Right lung (tissue), 10 donors: ENCODE results near the gene DGKI. TPM values are rescaled to one million over a fixed set of nuclear protein-coding genes. Genes with fewer than 3 reads are reported as not detected.

Experiments
- DNase-seq, 2 donors: peaks; one replicate each; pipeline ENCODE4 v3.0.0-alpha.2; 2013
- long read RNA-seq, 8 donors: transcript quantifications; one replicate each; lab custom pipeline, GENCODE V29; 2026
- polyA plus RNA-seq, 5 donors: library from polyadenylated mRNA; unstranded; fragments of 120-200 nt; gene quantifications; one replicate each; pipeline versions ENCODE4 v1.2.1 to v1.2.3, GENCODE V29; 2013; ENCODE audit warnings: inconsistent platforms in 1 of 5, low replicate concordance in 1 of 5; ENCODE audit not compliant: insufficient read length in 5 of 5, insufficient read depth in 1 of 5

Gene DGKI
- polyA plus RNA-seq = under 1 TPM; 0.36 to 0.91 (median 0.61) TPM
- long read RNA-seq, donor 1, partial matches to known transcripts = 1,794 of 1,806 reads
- long read RNA-seq, donor 1, other reads (novel, unspliced or antisense) = 12 of 1,806 reads
- long read RNA-seq, donor 2, partial matches to known transcripts = 640 of 645 reads
- long read RNA-seq, donor 2, other reads (novel, unspliced or antisense) = 5 of 645 reads
- long read RNA-seq, donor 3, partial matches to known transcripts = 1,057 of 1,057 reads
- long read RNA-seq, donor 3, other reads (novel, unspliced or antisense) = 0 of 1,057 reads
- long read RNA-seq, donor 4, partial matches to known transcripts = 917 of 922 reads
- long read RNA-seq, donor 4, other reads (novel, unspliced or antisense) = 5 of 922 reads
- long read RNA-seq, donor 5, partial matches to known transcripts = 1,693 of 1,704 reads
- long read RNA-seq, donor 5, other reads (novel, unspliced or antisense) = 11 of 1,704 reads
- long read RNA-seq, donor 6, partial matches to known transcripts = 1,134 of 1,143 reads
- long read RNA-seq, donor 6, other reads (novel, unspliced or antisense) = 9 of 1,143 reads
- long read RNA-seq, donor 7, partial matches to known transcripts = 862 of 862 reads
- long read RNA-seq, donor 7, other reads (novel, unspliced or antisense) = 0 of 862 reads
- long read RNA-seq, donor 8 = 0 reads

DNA sequence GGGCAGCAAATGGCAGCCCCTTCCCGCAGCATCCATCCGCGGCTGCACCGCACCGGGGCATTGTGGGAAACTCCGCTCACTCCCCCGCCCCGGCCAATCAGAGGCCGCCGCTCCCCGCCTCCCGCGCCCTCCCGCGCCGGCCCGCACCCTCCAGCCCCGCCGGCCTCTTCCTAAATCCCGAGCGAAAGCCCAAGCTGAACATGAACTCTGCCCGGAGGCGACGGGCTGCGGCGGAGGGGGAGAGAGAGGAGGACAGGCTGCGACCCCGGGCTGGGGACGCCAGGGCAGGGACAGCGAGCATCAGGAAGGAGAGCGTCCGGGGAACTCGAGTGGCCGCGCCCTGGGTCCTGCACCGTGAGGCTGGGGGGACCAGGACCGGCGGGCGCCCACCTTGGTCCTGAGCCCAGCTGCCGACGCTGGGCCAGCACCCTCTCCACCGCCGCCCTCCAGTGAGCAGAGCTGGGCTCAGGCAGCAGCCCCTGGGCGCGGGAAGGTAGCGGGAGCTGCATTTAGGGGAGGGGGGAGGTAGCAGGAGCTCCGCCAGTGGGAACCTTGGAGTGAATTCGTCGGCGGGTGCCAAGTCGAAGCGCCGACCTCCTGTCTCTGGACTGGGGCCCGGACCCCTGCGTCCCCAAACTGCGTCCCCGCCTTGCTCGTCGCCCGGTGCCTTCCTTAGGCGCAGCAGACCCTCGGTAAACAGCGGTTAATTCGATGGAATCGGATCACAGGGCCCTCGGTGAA is at the start of gene DGKI:
Gene DGKI (minus strand): TSS at position 148 of the 741 bp plus-strand sequence.
- DNase-seq = no peak

DNA sequence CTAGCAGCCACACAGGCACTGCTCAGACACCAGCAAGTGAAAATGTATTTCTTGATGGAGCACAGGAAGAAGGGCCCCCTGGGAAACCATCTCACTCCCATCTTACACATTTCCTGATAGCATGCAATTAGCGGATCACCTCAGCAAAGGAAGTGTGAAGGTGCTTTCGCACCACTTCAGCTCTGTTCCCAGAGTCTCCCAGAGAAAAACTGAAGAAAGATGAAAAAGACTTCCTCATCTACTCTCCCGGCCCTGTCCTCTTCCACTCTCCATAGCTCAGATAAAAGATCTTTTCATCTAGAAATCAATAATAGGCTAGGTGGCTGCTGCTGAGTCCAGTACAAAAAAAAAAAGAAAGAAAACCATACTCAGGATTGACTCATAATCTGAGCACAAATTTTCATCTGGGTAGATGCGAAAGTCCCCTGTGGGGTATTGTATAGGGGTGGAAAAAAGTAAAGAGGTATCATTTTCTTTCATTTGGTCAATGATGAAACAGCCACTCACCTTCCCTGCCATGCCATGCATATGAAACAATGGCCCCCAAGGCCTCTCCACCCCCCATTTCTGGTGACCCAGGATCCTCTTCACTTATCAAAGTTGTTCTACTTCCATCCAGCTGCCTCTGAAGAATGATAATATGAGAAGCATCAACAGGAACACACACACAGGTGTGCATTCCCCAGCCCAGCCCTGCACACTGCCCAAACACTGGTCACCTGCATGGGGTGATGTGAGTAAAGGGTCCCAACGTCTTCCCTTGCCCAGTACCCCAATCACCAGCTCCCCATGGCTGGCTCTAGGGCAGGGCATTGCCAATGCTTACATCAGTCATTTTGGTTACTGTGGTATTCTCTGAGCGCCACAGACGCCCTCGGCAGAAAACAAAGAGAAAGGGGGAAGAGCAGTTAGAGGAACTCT is 48.8 kb upstream of the DGKI start:
- no peak for DNase-seq

DNA sequence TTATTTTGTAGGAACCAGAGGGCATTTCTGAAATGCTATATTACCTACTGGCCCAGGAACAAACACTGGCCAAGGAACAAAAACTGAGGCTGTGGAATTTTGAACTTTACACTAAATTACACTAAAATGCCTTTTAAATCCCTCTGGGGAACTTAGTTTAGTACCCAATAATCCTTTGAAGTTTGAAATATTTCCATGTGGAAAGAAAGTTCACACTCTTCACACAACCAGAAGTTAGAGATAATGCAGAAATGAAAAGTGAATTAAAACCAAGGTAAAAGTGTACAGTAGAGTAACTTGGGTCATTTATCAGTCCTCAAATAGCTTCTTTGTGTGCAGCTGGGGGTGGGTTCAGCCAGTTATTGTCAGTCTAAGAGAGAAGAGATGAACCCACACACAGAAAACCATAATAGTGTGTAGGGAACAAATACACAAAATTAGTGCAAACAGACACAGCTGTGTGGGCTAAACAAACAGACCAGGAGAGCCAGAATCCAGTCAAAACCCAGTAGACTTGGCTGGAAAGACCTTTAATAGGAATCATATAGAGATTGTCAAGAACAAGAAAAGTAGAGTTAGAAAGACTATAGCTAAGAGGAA is 46.5 kb upstream of the DGKI start:
- no peak for DNase-seq

DNA sequence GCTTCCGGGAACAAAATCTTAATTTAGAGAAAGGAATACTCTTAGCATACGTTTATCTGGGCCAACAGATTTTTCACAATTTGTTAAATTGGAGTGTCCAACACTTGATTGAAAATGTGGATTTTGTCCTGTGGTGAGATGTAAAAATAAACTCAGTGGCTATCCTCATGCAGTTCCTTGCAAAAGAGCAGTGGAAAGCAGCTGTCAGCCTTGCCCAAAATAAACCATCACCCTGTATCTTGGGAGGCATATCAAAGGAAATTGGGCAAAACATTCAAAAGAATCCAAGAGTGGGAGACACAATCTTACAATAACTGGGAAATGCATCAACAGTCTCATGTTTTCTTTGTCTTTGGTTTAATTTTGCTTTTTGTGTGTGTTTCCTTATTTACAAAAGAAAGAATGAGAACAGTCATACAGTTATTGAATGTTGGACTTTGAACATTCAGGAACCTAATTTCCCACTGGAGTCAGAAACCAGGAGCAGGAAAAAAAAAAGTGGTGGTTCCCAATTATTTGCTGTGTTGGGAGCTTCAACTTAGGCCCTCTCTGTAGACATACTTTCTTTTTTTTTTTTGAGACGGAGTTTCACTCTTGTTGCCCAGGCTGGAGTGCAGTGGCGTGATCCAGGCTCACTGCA is 44.4 kb upstream of the DGKI start:
- DNase-seq = no peak

DNA sequence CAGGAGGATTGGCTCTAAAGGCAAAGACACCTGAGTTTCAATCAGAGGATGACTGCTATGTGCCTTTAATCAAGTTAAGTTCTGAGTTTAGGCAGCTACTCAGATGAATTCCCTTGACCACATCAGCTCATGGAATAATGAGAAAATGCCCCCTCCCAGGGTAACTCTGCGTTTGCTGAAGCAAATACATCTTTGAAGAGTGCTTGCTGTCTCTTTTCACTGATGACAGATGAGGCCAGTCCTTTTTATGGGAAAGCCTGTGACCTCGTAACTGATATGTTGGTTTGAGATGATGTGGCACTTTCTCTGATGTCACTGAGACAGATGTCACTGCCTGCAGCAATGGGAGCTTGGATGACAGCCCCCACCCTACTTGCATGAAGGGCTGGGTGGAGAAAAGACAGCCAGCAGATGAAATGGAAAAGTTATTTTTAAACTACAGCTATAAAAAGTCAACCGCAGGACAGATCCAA is 43.7 kb upstream of the DGKI start:
- DNase-seq = no peak

DNA sequence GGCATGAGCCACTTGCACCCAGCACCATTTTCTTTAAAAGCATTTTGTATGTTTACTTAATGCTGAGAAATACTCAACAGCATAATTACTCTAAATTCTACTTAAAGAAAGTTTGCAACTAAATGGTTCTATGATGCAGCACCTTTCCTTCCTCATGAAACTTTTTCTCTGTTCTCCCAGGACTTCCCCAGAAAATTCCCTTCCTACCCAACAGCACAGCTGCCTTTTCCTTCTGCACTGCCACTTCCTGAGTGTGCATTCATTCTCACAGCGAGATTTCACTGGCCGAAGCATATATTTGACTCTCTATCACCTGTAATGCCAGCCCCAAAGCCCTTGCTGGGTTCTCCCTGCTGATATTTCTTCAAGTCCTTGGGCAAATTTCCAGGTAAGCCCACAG is 41.5 kb upstream of the DGKI start:
- no peak for DNase-seq

DNA sequence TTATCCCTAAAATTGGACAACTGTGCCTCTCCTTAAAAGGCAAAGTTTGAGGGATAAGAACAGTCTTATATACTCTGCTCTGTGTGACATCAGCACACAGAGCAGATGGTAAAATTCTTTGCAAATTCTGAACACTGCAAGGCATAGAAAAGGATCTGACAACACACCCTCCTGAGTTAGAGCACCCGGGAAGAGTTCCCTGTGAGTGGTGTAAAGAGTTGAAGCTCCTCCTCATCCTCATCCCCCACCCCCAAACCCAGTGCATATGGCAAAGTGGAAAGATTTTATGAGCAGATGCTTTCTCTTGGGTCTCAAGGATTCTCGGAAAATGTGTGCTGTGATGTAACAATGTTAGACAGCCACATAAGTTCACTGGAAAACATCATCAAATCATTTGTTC is 40.0 kb upstream of the DGKI start:
- DNase-seq = no peak

DNA sequence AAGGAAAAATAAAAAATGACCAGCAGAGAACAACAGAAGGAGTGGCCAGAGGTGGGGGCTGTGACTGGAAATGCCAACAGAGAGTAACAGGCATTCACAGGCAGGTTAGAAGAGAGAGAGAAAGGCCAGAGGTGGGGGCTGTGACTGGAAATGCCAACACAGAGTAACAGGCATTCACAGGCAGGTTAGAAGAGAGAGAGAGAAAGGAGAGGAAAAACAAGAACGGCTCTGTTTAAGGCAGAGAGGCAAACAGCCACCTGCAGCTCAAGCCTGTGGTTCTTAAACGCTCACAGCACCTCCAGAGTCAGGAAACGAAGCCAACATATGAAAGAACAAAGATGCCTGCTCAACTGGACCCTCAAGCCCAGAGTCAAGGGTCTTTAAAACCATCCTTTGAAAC is 39.5 kb upstream of the DGKI start:
- DNase-seq = no peak

DNA sequence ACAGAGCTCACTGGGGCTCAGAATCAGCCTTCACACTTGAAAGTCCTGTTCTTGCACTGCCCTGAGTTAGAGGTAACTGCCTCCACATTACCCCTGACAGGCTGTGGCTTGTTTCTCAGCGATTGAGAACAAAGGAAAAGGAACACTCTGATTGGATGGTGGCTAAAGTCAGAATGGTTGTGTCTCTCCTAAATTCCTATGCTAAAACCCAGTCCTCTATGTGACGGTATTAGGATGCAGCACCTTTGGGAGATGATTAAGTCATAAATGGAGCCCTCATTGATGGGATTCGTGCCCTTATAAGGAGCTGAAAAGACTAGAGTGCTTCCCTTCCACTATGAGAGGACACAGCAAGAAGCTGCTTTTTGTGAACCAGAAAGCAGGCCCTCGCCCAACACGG is 38.9 kb upstream of the DGKI start:
- DNase-seq = no peak

DNA sequence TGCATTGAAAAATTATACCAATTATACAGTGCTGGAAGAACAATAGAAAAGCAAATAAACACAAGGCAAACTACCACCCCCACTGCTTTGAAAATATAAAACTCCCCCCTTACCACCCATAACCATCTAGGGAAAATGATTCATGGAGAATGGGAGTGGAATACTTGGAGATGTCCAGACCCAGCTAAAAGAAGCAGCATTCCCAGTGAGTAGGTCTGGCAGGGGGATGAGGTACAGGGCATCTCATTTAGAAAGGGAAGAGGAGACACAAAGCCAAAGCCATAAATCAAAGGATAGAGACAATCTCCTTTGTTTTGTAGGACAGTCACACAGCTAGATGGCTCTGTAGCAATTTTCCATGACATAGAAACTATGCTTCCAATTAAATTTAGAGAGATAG is 36.0 kb upstream of the DGKI start:
- no peak for DNase-seq

DNA sequence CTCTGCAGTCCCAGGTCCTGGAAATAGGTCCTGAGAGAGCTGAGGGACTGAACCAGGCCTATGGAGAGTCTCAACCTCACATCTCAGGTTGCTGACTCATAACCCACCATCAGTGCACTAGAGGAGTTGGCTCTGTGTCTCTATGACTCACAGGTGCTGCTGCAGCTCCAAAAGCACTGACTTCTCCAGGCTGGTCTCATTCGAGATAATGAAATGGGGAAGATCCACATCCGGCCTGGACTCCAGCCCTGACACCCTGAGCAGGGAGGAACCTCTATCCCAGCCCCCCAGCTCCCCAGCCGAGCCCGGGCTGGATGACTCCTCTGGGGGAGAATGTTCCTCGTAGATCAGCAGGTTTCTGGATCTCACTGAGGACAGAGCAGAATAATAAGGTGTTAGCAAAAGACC is 35.5 kb upstream of the DGKI start:
- no peak for DNase-seq

DNA sequence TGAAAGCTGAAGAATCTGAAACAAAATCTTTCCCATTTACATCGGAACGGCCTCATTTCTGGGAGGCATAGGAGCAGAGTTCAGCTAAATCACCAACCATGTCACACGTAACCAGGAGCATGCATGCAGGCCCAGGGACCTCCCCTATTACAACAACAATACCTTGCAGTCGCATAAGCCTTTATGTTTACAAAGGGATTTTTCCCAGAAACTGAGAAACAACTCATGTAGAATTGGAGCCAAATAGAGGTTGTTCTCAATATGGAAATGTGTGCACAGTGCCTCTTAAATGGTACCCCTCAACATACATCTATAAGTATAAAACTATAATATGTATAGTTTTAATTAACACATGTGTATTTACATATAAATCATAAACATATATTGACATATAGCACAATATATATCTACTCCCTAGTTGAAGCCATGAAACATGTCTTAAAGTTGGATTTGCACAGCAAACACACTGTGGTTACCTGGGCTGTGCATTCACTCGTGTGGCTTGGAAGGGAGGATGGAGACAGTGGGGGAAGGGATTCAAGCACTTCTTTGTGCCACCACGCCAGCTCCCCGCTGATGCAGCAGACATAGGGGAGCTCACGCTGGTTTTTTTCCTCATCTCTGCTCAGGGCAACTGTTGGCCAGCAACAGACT is 35.0 kb upstream of the DGKI start:
- DNase-seq = no peak

DNA sequence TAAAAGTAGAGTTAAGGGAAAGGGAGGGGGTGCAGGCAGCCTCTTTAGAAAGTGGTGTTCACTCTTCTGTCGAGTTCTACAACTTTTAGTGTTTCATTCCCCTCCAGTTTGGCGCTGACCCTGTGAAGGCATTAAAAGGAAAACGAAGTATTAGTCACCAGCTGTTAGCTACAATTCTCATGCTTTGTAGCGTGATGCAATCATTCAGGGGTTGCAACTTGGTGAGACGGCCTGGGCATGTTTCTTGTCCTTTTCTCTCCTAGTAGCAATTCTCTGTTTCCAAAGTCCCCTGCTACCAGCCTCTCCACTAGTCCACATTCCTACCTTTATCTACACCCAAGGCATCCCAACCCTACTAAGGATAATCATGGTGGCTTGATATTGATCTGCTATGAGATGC is 33.7 kb upstream of the DGKI start:
- DNase-seq = no peak

DNA sequence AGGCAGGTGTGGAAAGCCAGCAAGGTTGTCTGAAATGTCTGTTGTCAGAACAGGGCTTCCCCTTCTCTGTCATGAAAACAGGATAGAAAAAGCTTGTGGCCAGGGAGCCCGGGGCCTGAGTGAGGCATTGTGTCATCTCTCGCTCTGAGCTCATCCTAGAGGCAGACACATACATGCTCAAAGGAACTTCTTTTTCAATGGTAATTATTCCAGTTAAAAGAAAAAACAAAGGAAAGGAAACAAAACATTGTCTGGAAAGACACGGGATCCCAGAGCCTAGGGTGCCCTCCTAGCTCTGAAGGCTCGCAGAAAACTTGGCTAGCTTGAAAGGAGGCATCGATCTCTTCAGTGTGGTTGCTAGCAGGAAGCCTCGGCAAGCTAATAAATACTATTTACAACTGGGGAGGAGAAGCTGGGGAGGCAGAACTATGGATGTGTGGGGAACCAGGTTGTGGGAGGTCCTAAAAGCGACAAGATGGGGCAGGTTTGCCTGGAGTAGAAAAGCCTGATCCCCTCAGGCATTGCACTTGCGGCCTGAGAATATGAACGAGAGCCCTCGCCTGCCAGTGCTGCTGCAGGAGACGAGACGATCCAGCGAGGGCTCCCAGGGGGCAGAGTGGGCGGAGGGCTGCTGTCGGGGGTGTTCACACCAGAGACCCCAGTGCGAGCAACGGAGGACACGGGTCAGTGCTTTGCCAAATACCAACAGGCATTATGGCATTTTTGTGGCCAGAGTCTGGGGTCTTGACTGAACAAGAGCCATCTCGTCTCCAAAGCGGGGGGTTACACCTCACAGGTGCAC is 32.8 kb upstream of the DGKI start:
- no peak for DNase-seq

DNA sequence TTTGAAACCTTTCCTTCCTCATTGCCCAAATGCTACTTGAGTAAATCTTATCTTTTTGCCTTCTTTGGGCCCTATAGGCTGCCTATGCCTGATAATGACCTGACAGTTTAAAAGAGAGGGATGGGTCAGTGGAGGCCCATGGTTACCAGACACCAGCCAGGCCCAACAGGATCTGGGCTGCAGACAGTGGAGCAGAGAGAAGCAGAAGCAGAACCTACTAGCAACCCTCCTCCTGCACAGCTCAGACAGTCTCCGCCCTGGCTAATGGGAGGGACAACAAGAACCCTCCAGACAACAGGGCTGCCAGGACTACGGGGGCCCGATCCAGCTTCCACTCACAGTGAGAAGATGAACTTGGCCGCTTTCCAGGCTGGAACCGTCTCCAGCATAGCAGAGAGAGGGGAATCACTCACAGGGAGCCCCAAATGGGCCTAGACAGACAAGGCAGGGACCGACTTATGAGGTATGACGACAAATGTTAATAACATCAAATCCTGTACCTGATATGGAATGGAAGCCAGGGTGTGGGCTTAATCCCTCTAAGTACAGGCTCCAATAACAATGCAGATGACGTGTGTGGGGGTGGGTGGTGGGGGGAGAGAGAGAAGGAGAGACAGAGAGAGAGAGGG is 31.7 kb upstream of the DGKI start:
- peak; percentile 34 to 68 for DNase-seq

DNA sequence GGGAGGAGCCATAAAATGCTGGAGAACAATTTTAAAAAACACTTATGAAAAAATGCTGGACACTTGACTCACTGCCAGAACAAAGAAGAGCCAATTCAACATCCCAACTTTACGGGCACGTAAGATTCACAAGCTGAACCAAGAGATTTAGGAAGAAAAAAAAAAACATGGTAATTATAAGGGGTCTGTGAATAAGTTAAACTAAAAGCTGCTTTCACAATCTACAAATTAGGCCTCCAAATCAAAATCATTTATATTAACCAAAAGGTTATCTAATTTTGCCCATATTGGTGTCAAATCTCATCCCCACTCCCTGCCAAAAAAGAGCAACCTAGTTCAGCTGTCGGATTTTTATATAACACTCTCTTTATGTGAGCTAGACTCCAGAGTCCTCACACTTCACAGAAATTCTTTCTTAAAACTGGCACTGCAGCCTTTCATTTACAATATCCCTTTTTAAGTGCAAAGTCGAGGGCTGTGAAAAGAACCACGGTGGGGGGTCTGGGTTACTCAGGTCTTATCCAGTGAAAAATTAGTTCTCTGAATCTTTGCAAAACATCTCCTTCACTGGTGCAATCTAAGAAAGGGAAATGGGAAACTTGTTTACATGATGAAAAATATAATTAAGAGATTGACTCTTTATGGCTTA is 30.4 kb upstream of the DGKI start:
- DNase-seq = peak in 1 of 2 donors; percentile 42

DNA sequence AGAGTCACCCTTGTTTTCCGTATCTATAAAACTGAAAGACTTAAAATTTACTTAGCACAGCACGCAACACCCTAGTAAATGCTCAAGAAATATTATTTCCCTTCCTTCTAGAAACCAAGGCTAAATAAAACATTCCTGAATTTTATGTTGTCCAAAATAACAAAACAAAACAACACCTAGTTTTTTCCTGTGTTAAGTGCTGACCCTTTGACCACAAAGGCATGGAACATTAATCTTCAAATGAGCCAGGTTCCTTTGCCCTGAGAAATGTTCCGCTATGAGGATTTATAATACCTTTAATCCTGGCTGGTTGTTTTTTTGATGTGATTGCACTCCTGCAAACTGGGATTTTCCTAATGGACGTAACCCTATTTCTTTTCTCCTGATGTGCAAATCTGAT is 29.0 kb upstream of the DGKI start:
- no peak for DNase-seq
